SK-N-SH (cell line): ENCODE results near the gene ESD. TPM values are rescaled to one million over a fixed set of nuclear protein-coding genes. Genes with fewer than 3 reads are reported as not detected.

Source experiments
- CTCF ChIA-PET: fragments of 300-600, 350-600 bp; formaldehyde crosslinking; extraction: SDS; loops from one replicate; lab custom pipeline; 2021; lab: Yijun Ruan, JAX
- POLR2A ChIA-PET: fragments of 350-600 bp; sonication (Branson Sonifier 250); formaldehyde crosslinking; extraction: SDS; loops from one replicate; lab custom pipeline; 2020; ENCODE audit warnings: antibody characterized with exemption, inconsistent platforms; lab: Yijun Ruan, JAX
- DNase-seq: peaks from one replicate; pipeline ENCODE4 v3.0.0; 2012
- H2AFZ ChIP-seq: fragments of 200-600 bp; sonication (generic); 2 replicates; pipeline ENCODE4 v1.8.1; 2016; ENCODE audit warnings: antibody characterized with exemption, mild to moderate bottlenecking, low read depth
- H3F3A ChIP-seq: fragments of 200-600 bp; sonication (generic); replicated peaks from 2 replicates; pipeline ENCODE3; 2016; ENCODE audit warnings: antibody characterized with exemption, mild to moderate bottlenecking; ENCODE audit not compliant: insufficient read depth
- H3K27ac ChIP-seq, 2 experiments: fragments of 200-500 bp in 1 of 2; fragments of 200-600 bp in 1 of 2; sonication (Bioruptor generic) in 1 of 2; sonication (generic), shearing (Covaris generic) in 1 of 2; 2 replicates each; pipeline versions ENCODE4 v1.5.1 to v1.6.1; 2014 to 2016; ENCODE audit warnings: low read depth in 2 of 2, inconsistent platforms in 1 of 2, low read length in 1 of 2, mild to moderate bottlenecking in 1 of 2, mixed read lengths in 1 of 2
- H3K27me3 ChIP-seq: fragments of 200-600 bp; sonication (generic), shearing (Covaris generic); 2 replicates; pipeline ENCODE4 v1.6.1; 2016; ENCODE audit warnings: mixed run types; ENCODE audit not compliant: insufficient read depth
- H3K36me3 ChIP-seq, 2 experiments: fragments of 200-500 bp in 1 of 2; fragments of 200-600 bp in 1 of 2; sonication (Bioruptor generic) in 1 of 2; sonication (generic) in 1 of 2; replicated peaks in 1 of 2; 2 replicates each; pipeline versions ENCODE3 to v1.5.1; 2014 to 2016; ENCODE audit warnings: low read length in 1 of 2, mild to moderate bottlenecking in 1 of 2; ENCODE audit not compliant: insufficient read depth in 2 of 2, control insufficient read depth in 1 of 2
- H3K4me1 ChIP-seq, 2 experiments: fragments of 200-500 bp in 1 of 2; fragments of 200-600 bp in 1 of 2; sonication (Bioruptor generic) in 1 of 2; sonication (generic), shearing (Covaris generic) in 1 of 2; 2 replicates each; pipeline versions ENCODE4 v1.5.1 to v1.6.1; 2014 to 2016; ENCODE audit warnings: low read depth in 1 of 2, low read length in 1 of 2, mixed run types in 1 of 2; ENCODE audit not compliant: insufficient read depth in 2 of 2, control insufficient read depth in 1 of 2
- H3K4me2 ChIP-seq: fragments of 200-600 bp; sonication (generic), shearing (Covaris generic); 2 replicates; pipeline ENCODE4 v1.6.1; 2017; ENCODE audit warnings: mixed run types
- H3K4me3 ChIP-seq, 2 experiments: fragments of 200-500 bp in 1 of 2; fragments of 200-600 bp in 1 of 2; sonication (Bioruptor generic) in 1 of 2; sonication (generic), shearing (Covaris generic) in 1 of 2; 2 replicates each; pipeline versions ENCODE4 v1.5.1 to v1.8.1; 2014 to 2016; ENCODE audit warnings: low read depth in 2 of 2, inconsistent platforms in 1 of 2, low read length in 1 of 2, mild to moderate bottlenecking in 1 of 2, mixed read lengths in 1 of 2, moderate library complexity in 1 of 2
- H3K79me2 ChIP-seq: fragments of 200-600 bp; sonication (generic); 2 replicates; pipeline ENCODE4 v1.8.1; 2017; ENCODE audit warnings: mild to moderate bottlenecking; ENCODE audit not compliant: insufficient read depth
- H3K9ac ChIP-seq: fragments of 200-600 bp; sonication (generic); 2 replicates; pipeline ENCODE4 v1.6.1; 2017; ENCODE audit warnings: mixed run types
- H3K9me2 ChIP-seq: fragments of 200-600 bp; sonication (generic); 2 replicates; pipeline ENCODE4 v1.6.1; 2017; ENCODE audit warnings: mixed run types
- H3K9me3 ChIP-seq: fragments of 200-600 bp; sonication (generic); 2 replicates; pipeline ENCODE4 v1.6.1; 2017; ENCODE audit warnings: mixed run types, mild to moderate bottlenecking, moderate library complexity
- H4K20me1 ChIP-seq: fragments of 200-600 bp; sonication (generic); 2 replicates; pipeline ENCODE4 v1.6.1; 2017; ENCODE audit warnings: mild to moderate bottlenecking, mixed run types; ENCODE audit not compliant: insufficient read depth
- ELF1 ChIP-seq: IDR thresholded peaks from 2 replicates; pipeline ENCODE4 v1.4.0; 2012
- EP300 ChIP-seq, 2 experiments: IDR thresholded peaks; 2 replicates each; pipeline versions ENCODE4 v1.4.0 to v1.6.1; 2012; ENCODE audit warnings: borderline replicate concordance in 1 of 2, low read depth in 1 of 2, low read length in 1 of 2
- EZH2phosphoT487 ChIP-seq: fragments of 200-600 bp; sonication (generic); IDR thresholded peaks from 2 replicates; pipeline ENCODE4 v1.6.1; 2017; ENCODE audit warnings: low read depth, mixed run types, mild to moderate bottlenecking, antibody characterized with exemption, moderate library complexity, borderline replicate concordance
- FOSL2 ChIP-seq: IDR thresholded peaks from 2 replicates; pipeline ENCODE4 v1.4.0; 2012; ENCODE audit warnings: low read depth, mild to moderate bottlenecking, moderate library complexity, borderline replicate concordance
- FOXJ3 ChIP-seq: sonication (generic); formaldehyde crosslinking; IDR thresholded peaks from 2 replicates; pipeline ENCODE4 v1.5.1; 2020; ENCODE audit warnings: mild to moderate bottlenecking, missing genetic modification reagents
- FOXM1 ChIP-seq: IDR thresholded peaks from 2 replicates; pipeline ENCODE4 v1.4.0; 2012; ENCODE audit warnings: low read depth, mild to moderate bottlenecking
- GATA2 ChIP-seq: sonication (generic); formaldehyde crosslinking; IDR thresholded peaks from 2 replicates; pipeline ENCODE4 v1.5.0; 2020; ENCODE audit warnings: mild to moderate bottlenecking, missing genetic modification reagents
- JUND ChIP-seq: IDR thresholded peaks from 2 replicates; pipeline ENCODE4 v1.4.0; 2012
- MXI1 ChIP-seq: IDR thresholded peaks from 2 replicates; pipeline ENCODE4 v1.6.1; 2012; ENCODE audit warnings: mild to moderate bottlenecking, low read depth, low read length, improper control_type of control experiment
- NFIC ChIP-seq: IDR thresholded peaks from 2 replicates; pipeline ENCODE4 v1.4.0; 2012; ENCODE audit warnings: borderline replicate concordance
- PBX3 ChIP-seq: IDR thresholded peaks from 2 replicates; pipeline ENCODE4; 2012
- POLR2AphosphoS5 ChIP-seq: IDR thresholded peaks from 2 replicates; pipeline ENCODE4 v1.6.1; 2012; ENCODE audit warnings: low read depth, low read length
- RAD21 ChIP-seq: IDR thresholded peaks from 2 replicates; pipeline ENCODE4 v1.6.1; 2012; ENCODE audit warnings: mild to moderate bottlenecking, low read length
- RCOR1 ChIP-seq: fragments of 150-350 bp; IDR thresholded peaks from 2 replicates; pipeline ENCODE4 v1.6.1; 2017; ENCODE audit warnings: antibody characterized with exemption, low read length
- SMC3 ChIP-seq: IDR thresholded peaks from 2 replicates; pipeline ENCODE4 v1.6.1; 2012; ENCODE audit warnings: low read depth, low read length, improper control_type of control experiment
- TAF1 ChIP-seq: IDR thresholded peaks from 2 replicates; pipeline ENCODE4 v1.6.1; 2012; ENCODE audit warnings: low read depth, mild to moderate bottlenecking, low read length, moderate library complexity, borderline replicate concordance
- TCF12 ChIP-seq: IDR thresholded peaks from 2 replicates; pipeline ENCODE4 v1.4.0; 2012
- TEAD4 ChIP-seq: IDR thresholded peaks from 2 replicates; pipeline ENCODE4 v1.4.0; 2012; ENCODE audit warnings: mild to moderate bottlenecking, borderline replicate concordance; ENCODE audit not compliant: insufficient read depth
- USF1 ChIP-seq: IDR thresholded peaks from 2 replicates; pipeline ENCODE4 v1.4.0; 2012; ENCODE audit warnings: low read depth, borderline replicate concordance
- USF2 ChIP-seq: fragments of 150-350 bp; IDR thresholded peaks from 2 replicates; pipeline ENCODE4 v1.6.1; 2017; ENCODE audit warnings: antibody characterized with exemption, low read length, low read depth, borderline replicate concordance
- WGBS: methylation state at CpG from one replicate; pipeline ENCODE4 v1.1.6; 2017; ENCODE audit warnings: low lambda C conversion rate; 5-methylcytosine and 5-hydroxymethylcytosine counted together
- polyA plus RNA-seq, 3 experiments: library from polyadenylated mRNA; depleted of rRNA; stranded (reverse); fragments of >200 nt; gene quantifications; 2 replicates each; pipeline ENCODE4 v1.2.3, GENCODE V29; 2012

The ESD gene
- polyA plus RNA-seq, 1 of the 3 experiments (the other 2 are of a cell fraction): 80.9 TPM

GRCh38 chr13:46761866-46762265, 35.1 kb downstream of the ESD start:
- TF ChIP-seq EZH2phosphoT487 (no peak), SMC3 (no peak), TEAD4 (no peak), GATA2 (no peak), RCOR1 (no peak), TAF1 (no peak), EP300 (IDR thresholded peaks at IDR 0.05; ENCODE audit: borderline replicate concordance in 1 of 2, low read depth in 1 of 2, low read length in 1 of 2) (no peak), PBX3 (no peak), MXI1 (no peak), USF2 (no peak), FOXJ3 (CRISPR knock-in tag) (no peak), FOXM1 (no peak), POLR2AphosphoS5 (no peak), ELF1 (no peak)
- TF ChIP-seq, all 33 proteins: peak for 0
- no peaks in the 10 kb centered on the region for H3K79me2 ChIP-seq
- no peak overlapping the region for H2AFZ ChIP-seq
- no peak for DNase-seq
- no peaks in the 10 kb centered on the region for H4K20me1 ChIP-seq
- H3K27me3 ChIP-seq: no peaks in the 10 kb centered on the region
- POLR2A ChIA-PET: no interaction called here
- no peak overlapping the region for H3K4me2 ChIP-seq
- no peaks in the 10 kb centered on the region for H3K36me3 ChIP-seq
- H3K4me1 ChIP-seq: peaks cover 0 to 5% of the 10 kb centered on the region in 2 experiments; a peak in 1 of 4 replicates
- no peaks in the 10 kb centered on the region for H3K9me2 ChIP-seq
- no peaks in the 10 kb centered on the region for H3F3A ChIP-seq
- H3K9me3 ChIP-seq: no peaks in the 10 kb centered on the region
- 66% methylated on average over 5 of the region's 5 CpGs for WGBS
- no peak overlapping the region for H3K27ac ChIP-seq
- no peak overlapping the region for H3K9ac ChIP-seq
- no peak overlapping the region for H3K4me3 ChIP-seq
- CTCF ChIA-PET: no interaction called here

- Histone ChIP-seq H3K9me2 (no peaks in the 10 kb centered on the region), H3F3A (no peaks in the 10 kb centered on the region), H3K9ac (no peak overlapping the region), H3K4me3 (no peak overlapping the region), H3K36me3 (no peaks in the 10 kb centered on the region), H3K79me2 (no peaks in the 10 kb centered on the region), H3K4me2 (no peak overlapping the region), H3K9me3 (no peaks in the 10 kb centered on the region), H3K27me3 (no peaks in the 10 kb centered on the region), H3K27ac (no peak overlapping the region), H2AFZ (no peak overlapping the region), H3K4me1 (peaks cover 0 to 5% of the 10 kb centered on the region in 2 experiments; a peak in 1 of 4 replicates), H4K20me1 (no peaks in the 10 kb centered on the region)
- ChIA-PET CTCF (no interaction called here), POLR2A (no interaction called here)
- DNase-seq: no peak
- WGBS: 93% methylated on average over 4 of the region's 4 CpGs
- TF ChIP-seq FOSL2 (no peak), JUND (no peak), SMC3 (no peak), EZH2phosphoT487 (no peak), NFIC (no peak), ELF1 (no peak), RAD21 (no peak), POLR2AphosphoS5 (no peak), USF1 (no peak), TCF12 (no peak)
Observed at GRCh38 chr13:46761174-46761573, 35.8 kb downstream of the ESD start.
